Thoracic aorta (tissue), 2 donors: Measurements from ENCODE around the gene EFCAB12. TPM values are rescaled to one million over a fixed set of nuclear protein-coding genes. Genes with fewer than 3 reads are reported as not detected.
"Not testable (repeated sequence)": the region's sequence is repeated elsewhere in the genome, so short reads cannot be mapped to it uniquely, and the experiment has no call there.

Source experiments
- ATAC-seq: fragments of 150-250 bp; one replicate; pipeline ENCODE4 v1.8.0; 2017; ENCODE audit warnings: low read depth; ENCODE audit not compliant: insufficient number of reproducible peaks, low FRiP score
- DNase-seq: peaks from one replicate; pipeline ENCODE4 v3.0.0-alpha.2; 2020; ENCODE audit warnings: low spot score
- H3K27ac ChIP-seq, 2 donors: fragments of 200-600 bp; sonication (generic); 1 replicate in 1 of 2; 2 replicates in 1 of 2; pipeline ENCODE4 v1.5.1; 2016; ENCODE audit warnings: mild to moderate bottlenecking in 2 of 2, moderate library complexity in 2 of 2
- H3K27me3 ChIP-seq: fragments of 200-600 bp; sonication (generic); replicated peaks from 2 replicates; pipeline ENCODE4 v1.6.0; 2016; ENCODE audit warnings: mild to moderate bottlenecking; ENCODE audit not compliant: insufficient read depth
- H3K36me3 ChIP-seq: fragments of 200-600 bp; sonication (generic); one replicate; pipeline ENCODE4 v1.5.1; 2016
- H3K4me1 ChIP-seq, 2 donors: fragments of 200-600 bp; sonication (generic); 1 replicate in 1 of 2; 2 replicates in 1 of 2; pipeline versions ENCODE4 v1.5.1 to v1.6.0; 2016; ENCODE audit warnings: low read depth in 2 of 2, mild to moderate bottlenecking in 1 of 2; ENCODE audit not compliant: control insufficient read depth in 1 of 2
- H3K4me3 ChIP-seq: fragments of 200-600 bp; sonication (generic); 2 replicates; pipeline ENCODE4 v1.5.1; 2016; ENCODE audit warnings: mild to moderate bottlenecking
- H3K9me3 ChIP-seq: fragments of 200-600 bp; sonication (generic); 2 replicates; pipeline ENCODE4 v1.5.1; 2016
- total RNA-seq, 2 donors: library from RNA; depleted of rRNA; stranded (reverse); fragments of >200 nt; gene quantifications; one replicate each; pipeline versions ENCODE4 v1.1.0 to v1.2.3, GENCODE V29; 2016
- TF ChIP-seq, protein P1 (sequence below): fragments of 200-600 bp; sonication (generic); IDR thresholded peaks from one replicate; pipeline ENCODE4 v1.5.1; 2019; ENCODE audit warnings: antibody characterized with exemption

The EFCAB12 gene
- total RNA-seq, 2 donors from 2014 or later: 0.68 TPM; not detected in 1

DNA sequence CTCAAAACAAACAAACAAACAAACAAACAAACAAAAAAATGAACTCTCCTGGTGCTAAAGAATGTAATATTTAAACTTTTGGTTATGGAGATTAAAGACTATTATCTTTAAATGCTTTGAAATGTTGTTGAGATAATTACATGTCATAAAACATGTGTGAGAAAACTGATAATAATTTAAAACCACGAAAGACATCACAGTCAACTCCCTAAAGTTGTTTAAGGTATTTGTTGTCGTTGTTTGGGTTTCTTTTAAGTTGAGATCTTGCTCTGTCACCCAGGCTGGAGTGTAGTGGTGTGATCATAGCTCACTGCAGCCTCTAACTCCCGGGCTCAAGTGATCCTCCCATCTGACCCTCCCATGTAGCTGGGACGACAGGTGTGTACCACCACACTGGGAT lies 12.0 kb downstream of the EFCAB12 start:
- TF ChIP-seq, protein P1, sequence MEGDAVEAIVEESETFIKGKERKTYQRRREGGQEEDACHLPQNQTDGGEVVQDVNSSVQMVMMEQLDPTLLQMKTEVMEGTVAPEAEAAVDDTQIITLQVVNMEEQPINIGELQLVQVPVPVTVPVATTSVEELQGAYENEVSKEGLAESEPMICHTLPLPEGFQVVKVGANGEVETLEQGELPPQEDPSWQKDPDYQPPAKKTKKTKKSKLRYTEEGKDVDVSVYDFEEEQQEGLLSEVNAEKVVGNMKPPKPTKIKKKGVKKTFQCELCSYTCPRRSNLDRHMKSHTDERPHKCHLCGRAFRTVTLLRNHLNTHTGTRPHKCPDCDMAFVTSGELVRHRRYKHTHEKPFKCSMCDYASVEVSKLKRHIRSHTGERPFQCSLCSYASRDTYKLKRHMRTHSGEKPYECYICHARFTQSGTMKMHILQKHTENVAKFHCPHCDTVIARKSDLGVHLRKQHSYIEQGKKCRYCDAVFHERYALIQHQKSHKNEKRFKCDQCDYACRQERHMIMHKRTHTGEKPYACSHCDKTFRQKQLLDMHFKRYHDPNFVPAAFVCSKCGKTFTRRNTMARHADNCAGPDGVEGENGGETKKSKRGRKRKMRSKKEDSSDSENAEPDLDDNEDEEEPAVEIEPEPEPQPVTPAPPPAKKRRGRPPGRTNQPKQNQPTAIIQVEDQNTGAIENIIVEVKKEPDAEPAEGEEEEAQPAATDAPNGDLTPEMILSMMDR: no peak
- no peak overlapping the region for H3K4me3 ChIP-seq
- no peak for ATAC-seq

DNA sequence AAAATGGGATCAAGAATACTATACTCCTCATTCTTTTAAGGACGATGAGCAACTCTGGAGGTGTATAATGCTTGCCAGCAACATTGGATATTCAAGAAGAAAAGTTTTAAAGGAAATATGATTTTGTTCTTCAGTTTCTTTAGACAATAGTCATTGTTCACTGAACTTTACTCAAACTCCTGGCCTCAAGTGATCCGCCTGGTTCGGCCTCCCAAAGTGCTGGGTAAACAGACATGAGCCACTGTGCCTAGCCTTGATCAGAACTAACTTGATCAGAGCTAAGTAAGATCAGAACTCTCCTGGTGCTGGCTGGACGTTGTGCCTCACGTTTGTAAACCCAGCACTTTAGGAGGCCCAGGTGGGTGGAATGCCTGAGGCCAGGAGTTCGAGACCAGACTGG lies 12.6 kb downstream of the EFCAB12 start:
- DNase-seq: no peak
- Histone ChIP-seq H3K27me3 (no peaks in the 10 kb centered on the region), H3K9me3 (no peaks in the 10 kb centered on the region), H3K4me3 (no peak overlapping the region), H3K36me3 (no peaks in the 10 kb centered on the region), H3K27ac (no peak overlapping the region), H3K4me1 (no peaks in the 10 kb centered on the region)
- no peak for ATAC-seq
- TF ChIP-seq, protein P1: no peak

More for the DNA sequence above, 12.0 kb downstream of the EFCAB12 start:
- H3K36me3 ChIP-seq: no peaks in the 10 kb centered on the region
- no peaks in the 10 kb centered on the region for H3K4me1 ChIP-seq
- DNase-seq: no peak
- no peaks in the 10 kb centered on the region for H3K9me3 ChIP-seq
- no peak overlapping the region for H3K27ac ChIP-seq
- no peaks in the 10 kb centered on the region for H3K27me3 ChIP-seq

DNA sequence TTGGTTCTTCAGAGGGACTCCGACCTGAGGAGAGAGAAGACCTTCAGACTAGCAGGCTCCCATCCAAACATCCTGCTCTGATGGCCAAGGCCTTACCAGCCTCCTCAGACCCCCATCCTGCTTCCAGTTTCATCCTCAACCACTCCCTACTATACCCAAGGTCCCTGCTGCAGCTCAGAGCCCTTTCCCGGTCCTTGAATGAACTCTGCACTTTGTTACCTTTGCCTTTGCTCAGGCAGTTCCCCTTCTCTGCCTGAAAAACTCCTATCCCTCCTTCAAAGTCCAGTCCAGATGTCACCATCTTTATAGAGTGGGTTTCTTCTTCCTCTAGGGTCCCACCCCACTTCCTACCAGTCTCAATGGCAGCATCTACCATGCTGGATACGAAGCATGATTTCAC lies 13.1 kb downstream of the EFCAB12 start:
- no peak overlapping the region for H3K27ac ChIP-seq
- H3K36me3 ChIP-seq: no peaks in the 10 kb centered on the region
- ATAC-seq: no peak
- DNase-seq: no peak
- no peaks in the 10 kb centered on the region for H3K4me1 ChIP-seq
- H3K27me3 ChIP-seq: no peaks in the 10 kb centered on the region
- TF ChIP-seq, protein P1: no peak
- no peaks in the 10 kb centered on the region for H3K9me3 ChIP-seq
- no peak overlapping the region for H3K4me3 ChIP-seq

DNA sequence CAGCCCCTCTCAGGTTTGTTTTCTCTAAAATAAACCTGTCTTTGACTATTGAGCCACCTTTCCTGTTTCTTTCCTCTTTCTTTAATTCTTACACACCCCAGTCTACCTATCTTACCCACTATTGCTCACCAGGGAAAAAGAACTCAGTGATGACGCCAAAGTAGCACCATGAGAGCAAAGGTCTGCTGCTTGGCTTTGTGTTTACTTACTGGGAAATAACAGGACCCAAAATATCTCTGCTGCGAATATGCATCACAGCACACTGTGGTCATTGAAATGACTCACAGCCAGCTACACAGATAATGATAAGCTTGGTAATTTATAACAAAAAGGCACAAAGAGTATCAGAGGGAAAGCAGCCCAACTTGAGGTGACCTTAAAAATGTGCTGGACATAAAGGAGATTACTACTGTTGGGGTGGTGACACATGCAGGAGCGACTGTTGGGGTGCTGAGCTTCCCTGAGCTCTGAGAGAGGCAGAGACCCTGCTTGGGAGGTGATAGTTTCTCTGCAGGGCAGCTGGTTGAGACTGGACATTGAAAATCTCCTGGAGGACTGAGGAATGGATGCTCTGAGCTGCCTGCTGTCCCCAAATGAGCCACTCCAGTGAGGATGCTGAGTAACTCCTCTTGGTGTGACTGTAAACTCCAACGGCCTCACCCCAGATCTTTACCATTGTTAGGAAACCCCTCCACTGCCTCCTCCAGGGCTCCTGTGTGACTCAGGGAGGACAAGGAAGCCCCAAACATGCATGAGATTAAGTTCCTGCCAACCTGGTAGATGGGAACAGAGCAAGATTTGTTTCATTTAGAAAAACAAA lies 14.5 kb downstream of the EFCAB12 start:
- H3K27ac ChIP-seq: no peak overlapping the region
- no peaks in the 10 kb centered on the region for H3K9me3 ChIP-seq
- DNase-seq (no peak), ATAC-seq (no peak)
- no peaks in the 10 kb centered on the region for H3K36me3 ChIP-seq
- H3K27me3 ChIP-seq: no peaks in the 10 kb centered on the region
- no peaks in the 10 kb centered on the region for H3K4me1 ChIP-seq
- H3K4me3 ChIP-seq: no peak overlapping the region
- TF ChIP-seq, protein P1: no peak

DNA sequence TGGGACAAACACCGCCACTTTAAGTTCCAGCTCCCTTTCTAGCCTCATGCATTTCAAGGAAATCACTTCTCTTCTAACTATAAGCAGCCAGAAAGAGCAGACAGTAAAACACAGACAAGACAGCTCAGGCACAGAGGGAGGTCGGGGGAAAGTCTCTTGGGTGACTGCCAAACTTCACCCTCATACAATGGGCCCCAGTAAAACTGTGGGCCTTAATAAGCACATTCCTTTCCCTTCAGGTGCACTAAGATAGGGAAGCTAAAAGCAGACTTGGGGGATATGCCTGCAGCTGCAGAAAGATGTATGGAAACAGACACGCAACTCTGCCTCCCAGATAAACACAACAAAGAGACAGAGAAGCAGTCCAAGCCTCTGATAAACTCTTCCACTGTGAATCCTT lies 15.2 kb downstream of the EFCAB12 start:
- not testable (repeated sequence) for H3K9me3 ChIP-seq, H3K4me1 ChIP-seq, H3K36me3 ChIP-seq, DNase-seq, H3K4me3 ChIP-seq, ATAC-seq, H3K27me3 ChIP-seq, H3K27ac ChIP-seq
